NCI-H82 treated with DMSO at 0.1 percent for 48 hours (cell line): ENCODE results near the gene ZMIZ2.
A peak's percentile ranks its signal among the peaks of the same experiment; 100 is the strongest.
"Not testable (repeated sequence)": the region's sequence is repeated elsewhere in the genome, so short reads cannot be mapped to it uniquely, and the experiment has no call there.

Experiments used
- DNase-seq: peaks from one replicate; lab custom pipeline; 2025; ENCODE audit not compliant: unreplicated experiment; lab: John Stamatoyannopoulos, UW

ZMIZ2 gene

GRCh38 chr7:44772440-44772839 lies 23.8 kb downstream of the ZMIZ2 start:
- no peak for DNase-seq

DNA sequence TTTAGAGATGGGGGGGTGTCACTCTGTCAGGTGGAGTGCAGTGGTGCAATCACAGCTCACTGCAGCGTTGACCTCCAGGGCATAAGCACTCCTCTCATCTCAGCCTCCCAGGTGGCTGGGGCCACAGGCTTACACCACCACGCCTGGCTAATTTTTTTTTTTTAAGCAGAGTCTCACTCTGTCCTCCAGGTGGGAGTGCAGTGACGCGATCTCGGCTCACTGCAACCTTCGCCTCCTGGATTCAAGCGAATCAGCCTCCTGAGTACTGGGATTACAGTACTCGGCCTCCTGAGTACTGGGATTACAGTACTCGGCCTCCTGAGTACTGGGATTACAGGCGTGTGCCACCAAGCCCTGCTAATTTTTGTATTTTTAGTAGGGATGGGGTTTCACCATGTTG lies 24.2 kb downstream of the ZMIZ2 start:
- DNase-seq = no peak

DNA sequence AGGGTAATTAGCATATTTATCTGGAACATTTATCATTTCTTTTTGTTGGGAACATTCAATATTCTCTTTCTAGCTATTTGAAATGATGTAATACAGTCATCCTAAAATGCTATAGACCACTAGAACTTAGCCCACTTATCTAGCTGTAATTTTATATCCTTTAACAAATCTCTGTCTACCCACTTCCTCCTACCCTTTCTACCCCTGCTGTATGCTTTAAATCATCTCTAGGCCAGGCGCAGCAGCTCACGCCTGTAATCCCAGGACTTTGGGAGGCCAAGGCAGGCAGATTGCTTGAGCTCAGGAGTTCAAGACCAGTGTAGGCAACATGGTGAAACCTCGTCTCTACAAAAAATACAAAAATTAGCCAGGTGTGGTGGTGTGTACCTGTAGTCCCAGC lies 25.8 kb downstream of the ZMIZ2 start:
- not testable (repeated sequence) for DNase-seq

GRCh38 chr7:44775383-44776107 lies 26.9 kb downstream of the ZMIZ2 start:
- no peak for DNase-seq

- no peak for DNase-seq
Measured at GRCh38 chr7:44776211-44776610, 27.6 kb downstream of the ZMIZ2 start.

- DNase-seq = no peak
Measured at GRCh38 chr7:44782460-44782859, 33.8 kb downstream of the ZMIZ2 start.

DNA sequence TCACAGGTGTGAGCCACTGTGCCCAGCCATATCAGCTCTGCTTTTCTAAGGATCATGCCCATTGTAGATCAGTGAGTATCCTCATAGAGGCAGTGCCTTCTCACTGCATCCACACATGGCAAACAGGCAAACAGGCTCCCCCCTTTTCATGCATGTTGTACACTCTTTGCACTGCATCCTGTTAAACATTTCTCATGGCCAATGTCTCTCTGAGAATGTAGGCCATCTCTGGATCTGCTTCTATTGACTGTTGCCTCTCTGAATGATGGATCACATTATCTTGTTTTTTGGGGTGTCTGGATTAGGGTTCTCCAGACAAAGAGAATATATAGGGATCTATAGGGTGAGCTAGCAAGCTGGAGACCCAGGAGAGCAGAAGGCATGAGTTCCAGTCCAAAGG lies 34.8 kb downstream of the ZMIZ2 start:
- no peak for DNase-seq

DNA sequence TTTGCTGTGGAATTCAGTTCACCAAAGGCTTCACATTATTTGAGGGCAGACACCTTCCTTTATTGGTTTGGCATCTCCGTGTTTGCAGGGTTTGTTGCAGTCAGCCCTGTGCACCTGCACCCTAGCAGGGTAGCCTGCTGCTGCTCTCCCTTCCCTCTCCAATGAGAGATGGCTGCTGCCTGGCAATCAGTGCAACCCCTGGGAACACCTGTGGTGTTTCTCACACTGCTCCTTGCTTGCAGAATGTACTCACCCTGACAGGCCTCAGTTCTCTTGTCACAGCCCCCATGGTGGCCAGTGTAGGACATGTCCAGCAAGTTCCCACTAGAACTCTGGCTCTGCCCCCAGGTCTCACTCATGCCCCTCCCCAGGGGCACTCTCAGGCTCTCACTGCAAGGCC lies 35.7 kb downstream of the ZMIZ2 start:
- no peak for DNase-seq

GRCh38 chr7:44785218-44785617 lies 36.6 kb downstream of the ZMIZ2 start:
- not testable (repeated sequence) for DNase-seq

- DNase-seq = no peak
Measured at GRCh38 chr7:44787041-44787440, 38.4 kb downstream of the ZMIZ2 start.

DNA sequence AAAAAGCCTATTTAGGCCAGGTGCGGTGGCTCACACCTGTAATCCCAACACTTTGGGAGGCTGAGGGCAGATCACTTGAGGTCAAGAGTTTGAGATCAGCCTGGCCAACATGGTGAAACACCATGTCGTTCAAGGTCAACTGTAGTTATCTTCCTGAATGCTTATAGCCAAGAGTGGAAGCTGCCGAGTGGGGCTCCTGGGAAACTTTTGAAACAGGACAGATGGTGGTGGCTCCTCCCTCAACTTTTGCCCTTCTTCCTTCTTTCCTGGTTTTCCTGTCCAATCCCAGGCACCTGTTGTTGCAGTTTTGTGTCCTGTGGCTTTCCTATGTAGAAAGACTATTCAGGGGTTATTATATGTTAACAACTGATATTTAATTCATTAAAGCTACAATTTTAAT lies 39.1 kb downstream of the ZMIZ2 start:
- no peak for DNase-seq

DNA sequence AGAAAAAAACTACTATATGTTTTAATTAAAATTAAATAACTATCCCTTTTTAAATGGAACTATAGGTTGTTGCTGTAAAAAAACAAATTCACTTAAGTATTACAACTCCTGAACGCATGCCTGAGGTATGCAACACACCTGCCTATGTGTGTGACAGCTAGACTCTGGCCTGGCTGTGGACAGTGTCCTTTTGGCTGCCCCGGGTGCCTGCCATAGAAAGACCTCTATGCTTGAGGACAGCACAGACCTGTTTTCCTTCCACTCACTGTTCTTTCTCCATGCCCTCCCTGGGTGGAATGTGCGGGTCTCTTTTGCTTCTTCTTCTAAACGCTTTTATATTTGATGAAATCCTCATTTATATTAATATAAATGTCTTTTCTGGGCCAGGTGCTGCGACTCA lies 41.3 kb downstream of the ZMIZ2 start:
- no peak for DNase-seq

GRCh38 chr7:44791278-44792219 lies 42.9 kb downstream of the ZMIZ2 start:
- no peak for DNase-seq

- no peak for DNase-seq
Measured at GRCh38 chr7:44793919-44794318, 45.3 kb downstream of the ZMIZ2 start.

GRCh38 chr7:44794331-44794730 lies 45.7 kb downstream of the ZMIZ2 start:
- no peak for DNase-seq

GRCh38 chr7:44796034-44796503 lies 47.4 kb downstream of the ZMIZ2 start:
- DNase-seq = no peak

DNA sequence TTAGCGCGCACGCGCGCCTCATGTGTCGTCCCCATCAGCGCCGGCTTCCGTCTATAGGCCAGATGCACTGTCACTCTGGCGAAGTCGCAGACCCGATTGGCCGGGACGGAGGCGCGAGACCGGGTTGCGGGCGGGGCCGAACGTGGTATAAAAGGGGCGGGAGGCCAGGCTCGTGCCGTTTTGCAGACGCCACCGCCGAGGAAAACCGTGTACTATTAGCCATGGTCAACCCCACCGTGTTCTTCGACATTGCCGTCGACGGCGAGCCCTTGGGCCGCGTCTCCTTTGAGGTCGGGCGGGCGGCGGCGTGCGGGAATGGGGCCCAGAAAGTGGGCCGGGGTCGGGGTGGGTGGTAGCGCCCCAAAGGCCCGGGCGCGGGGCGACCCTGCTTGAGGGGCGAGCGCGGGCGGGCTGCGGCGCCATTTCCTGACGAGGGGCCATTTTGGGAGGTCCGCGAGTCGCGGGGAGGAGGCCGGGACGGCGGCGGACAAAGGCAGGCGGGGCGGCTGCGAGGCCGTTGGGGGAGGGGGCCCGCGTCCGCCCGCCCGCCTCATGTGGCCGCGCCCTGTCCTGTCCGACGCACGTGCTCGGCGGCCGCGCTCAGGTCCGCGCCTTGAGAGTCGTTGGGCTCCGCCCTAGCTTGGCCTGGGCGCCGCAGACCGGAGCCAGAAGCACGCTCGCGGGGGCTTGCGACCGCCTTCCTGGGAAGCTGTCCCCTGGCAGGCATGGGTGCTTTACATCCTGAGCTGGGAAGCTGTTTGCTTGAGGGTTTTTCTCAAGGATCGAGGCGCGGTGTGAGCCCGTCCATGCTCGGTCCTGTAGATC lies 48.1 kb downstream of the ZMIZ2 start, which contains the start of gene PPIA:
Gene PPIA, plus strand, starts transcription at position 178 of the 825 bp plus-strand sequence. Its CDS starts 44 bp downstream, at position 222.
- DNase-seq = peak; percentile 92

GRCh38 chr7:44797329-44798258 lies 48.9 kb downstream of the ZMIZ2 start:
- DNase-seq = peak; percentile 34

- DNase-seq = no peak
Measured at GRCh38 chr7:44798649-44799305, 50.1 kb downstream of the ZMIZ2 start.
